NCI-H524 (cell line): ENCODE measurements around the gene OASL.
"Not testable (repeated sequence)": the region's sequence is repeated elsewhere in the genome, so short reads cannot be mapped to it uniquely, and the experiment has no call there.

Source experiments
- DNase-seq, 2 experiments: peaks; one replicate each; lab custom pipeline; 2025; lab: John Stamatoyannopoulos, UW

OASL gene

GRCh38 chr12:121059031-121059898, 20.2 kb upstream of the OASL start:
- no peak for DNase-seq

DNA sequence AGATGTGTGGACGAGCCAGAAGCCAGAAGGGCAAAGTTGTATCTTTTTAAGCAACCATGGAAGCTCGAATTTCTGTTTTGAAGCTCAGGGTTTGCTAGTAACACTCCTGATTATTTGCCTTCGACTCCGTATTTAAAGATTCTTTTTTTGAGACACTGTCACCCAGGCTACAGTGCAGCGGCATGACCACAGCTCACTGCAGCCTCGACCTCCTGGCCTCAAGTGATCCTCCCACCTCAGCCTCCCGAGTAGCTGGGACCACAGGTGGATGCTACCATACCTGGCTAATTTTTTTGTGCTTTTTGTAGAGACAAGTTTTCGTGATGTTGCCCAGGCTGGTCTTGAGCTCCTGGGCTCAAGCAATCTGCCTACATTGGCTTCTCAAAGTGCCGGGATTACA, 18.7 kb upstream of the OASL start:
- DNase-seq = no peak

GRCh38 chr12:121053706-121054105, 14.7 kb upstream of the OASL start:
- DNase-seq = no peak

GRCh38 chr12:121050725-121051124, 11.7 kb upstream of the OASL start:
- no peak for DNase-seq

DNA sequence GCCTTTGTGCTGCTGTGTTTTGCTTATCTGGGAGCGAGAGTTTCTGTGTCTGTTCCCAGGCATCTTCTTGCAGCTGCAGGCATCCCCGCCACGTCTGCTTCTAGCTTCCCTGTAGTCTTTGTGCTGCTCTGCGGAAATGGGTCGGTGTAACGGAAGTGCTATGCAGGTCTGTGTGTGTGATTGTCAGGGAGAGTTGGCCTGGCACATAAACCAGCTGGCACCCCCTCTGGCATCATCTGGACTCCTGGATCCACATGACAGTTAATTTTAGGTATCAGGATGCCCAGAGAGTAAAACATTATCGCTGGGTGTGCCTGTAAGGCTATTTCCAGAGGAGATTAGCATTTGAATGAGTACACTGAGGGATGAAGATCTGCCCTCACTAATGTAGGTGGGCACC, 9.4 kb upstream of the OASL start:
- no peak for DNase-seq

- DNase-seq = not testable (repeated sequence)
Observed at GRCh38 chr12:121047400-121047799, 8.4 kb upstream of the OASL start.

DNA sequence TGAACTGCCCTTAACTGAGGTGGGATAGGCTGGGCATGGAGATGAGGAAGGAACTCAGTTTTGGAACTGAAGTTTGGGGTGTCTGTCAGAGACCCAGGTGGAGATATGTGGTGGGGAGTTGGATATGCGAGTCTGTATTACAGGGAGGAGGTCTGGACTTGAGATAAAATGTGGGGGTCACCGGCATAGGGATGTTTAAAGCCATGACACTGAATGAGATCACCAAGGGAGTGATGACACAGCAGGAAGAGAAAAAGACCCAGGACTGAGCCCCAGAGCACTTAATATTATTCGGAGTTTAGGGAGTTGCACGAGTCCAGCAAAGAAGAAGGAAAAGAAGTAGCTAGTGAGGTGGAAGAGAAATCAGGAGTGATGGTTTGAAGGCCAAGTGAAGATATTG, 4.0 kb upstream of the OASL start:
- no peak for DNase-seq

DNA sequence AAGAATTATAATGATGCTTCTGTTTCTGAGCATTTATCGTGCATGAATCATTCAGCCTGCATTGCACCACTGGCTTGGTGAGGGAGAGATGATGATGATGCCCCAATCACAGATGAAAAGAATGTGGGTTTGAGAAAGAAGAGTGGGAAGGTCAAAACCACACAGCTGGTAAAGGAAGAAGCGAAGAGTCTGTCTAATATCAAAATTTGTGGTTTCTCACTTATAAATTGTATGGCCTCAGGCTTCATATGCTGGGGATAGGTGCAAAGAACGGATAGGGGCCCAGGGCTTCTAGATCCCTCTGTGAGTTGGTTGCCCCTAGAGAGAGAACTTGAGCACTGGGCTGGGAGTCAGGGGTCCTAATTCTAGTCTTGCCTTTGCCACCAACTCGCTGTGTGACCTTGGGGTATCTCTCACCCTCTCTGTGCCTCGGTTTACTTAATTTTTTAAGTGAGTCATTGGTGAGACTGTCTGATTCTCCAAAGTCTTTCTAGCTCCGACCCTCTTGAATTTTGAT, 2.2 kb downstream of the OASL start:
- DNase-seq = no peak

GRCh38 chr12:121034616-121035305, 4.3 kb downstream of the OASL start:
- no peak for DNase-seq

DNA sequence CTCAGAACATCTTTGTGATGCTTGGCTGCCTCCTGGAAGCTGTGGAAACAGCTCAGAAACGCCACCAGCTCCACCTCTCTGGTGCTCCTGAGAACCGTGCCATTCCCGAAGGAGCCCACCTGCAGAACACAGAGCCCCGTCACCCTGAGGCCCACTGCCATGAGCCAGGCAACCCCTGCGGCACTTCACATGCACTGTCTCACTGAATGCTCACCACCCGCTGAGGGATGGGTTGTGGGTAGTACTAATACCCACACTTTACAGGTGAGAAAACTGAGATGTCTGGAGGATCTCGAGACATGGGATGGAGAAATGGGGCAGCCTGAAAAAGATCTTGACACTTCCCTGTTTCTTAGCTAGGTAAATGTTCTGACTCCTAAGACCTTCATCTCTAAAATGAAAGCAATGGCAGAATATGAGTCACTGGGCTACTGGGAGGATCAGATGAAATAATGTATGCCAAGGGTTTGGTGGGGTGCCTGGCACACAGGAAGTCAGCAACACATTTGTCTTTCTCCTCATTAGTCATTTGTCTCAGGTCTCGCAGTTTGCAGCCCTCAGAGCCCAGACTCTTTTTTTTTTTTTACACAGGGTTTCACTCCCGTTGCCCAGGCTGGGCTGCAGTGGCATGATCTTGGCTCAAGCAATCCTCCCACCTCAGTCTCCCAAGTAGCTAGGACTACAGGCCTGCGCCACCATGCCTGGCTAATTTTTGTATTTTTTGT, 5.3 kb downstream of the OASL start:
- no peak for DNase-seq

GRCh38 chr12:121030576-121031212, 8.4 kb downstream of the OASL start:
- DNase-seq = peak in 1 of 2 experiments; percentile 40

DNA sequence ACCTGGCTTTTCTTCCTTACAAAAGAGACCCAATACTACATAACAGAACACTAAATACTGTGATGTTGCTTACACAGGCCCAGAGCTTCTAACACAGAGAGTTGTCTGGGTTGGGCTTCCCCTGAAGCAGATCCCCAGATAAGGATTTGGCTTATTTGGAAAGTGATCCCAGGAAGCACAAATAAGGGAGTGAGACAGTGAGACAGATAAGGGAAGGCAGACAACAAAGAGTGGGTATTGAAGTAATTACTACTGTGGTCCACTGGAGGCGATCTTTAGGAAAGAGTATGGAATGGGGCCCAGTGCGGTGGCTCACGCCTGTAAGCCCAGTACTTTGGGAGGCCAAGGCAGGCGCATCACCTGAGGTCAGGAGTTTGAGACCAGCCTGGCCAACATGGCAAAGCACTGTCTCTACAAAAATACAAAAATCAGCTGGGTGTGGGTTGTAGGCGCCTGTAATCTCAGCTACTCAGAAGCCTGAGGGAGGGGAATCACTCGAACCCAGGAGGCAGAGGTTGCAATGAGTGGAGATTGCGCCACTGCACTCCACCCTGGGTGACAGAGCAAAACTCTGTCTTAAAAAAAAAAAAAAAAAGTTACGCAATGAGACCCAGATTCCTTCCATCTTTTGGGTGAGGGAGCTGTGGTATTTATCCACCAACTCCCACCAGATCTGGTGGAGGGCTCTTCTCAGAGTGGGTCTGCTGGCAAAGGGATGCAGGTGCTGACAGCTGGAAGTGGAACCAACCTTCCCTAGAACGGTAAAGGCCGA, 12.6 kb downstream of the OASL start:
- no peak for DNase-seq

- DNase-seq = no peak
Observed at GRCh38 chr12:121025442-121026226, 13.4 kb downstream of the OASL start.

GRCh38 chr12:121023799-121024198, 15.2 kb downstream of the OASL start:
- peak in 1 of 2 experiments; percentile 61 for DNase-seq

- no peak for DNase-seq
Observed at GRCh38 chr12:121022713-121023112, 16.3 kb downstream of the OASL start.

DNA sequence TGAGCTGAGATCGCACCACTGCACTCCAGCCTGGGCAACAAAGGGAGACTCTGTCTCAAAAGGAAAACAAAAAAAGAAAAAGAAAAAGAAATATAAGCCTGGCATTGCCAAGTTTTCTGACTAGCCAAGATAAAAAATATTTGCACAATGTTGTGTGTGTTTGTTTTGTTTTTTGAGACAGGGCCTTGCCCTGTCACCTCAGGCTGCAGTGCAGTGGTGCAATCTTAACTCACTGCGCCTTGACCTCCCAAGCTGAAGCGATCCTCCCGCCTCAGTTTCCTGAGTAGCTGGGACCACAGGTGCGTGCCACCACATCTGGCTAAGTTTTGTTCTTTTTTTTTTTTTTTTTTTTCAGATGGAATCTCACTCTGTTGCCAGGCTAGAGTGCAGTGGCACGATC, 17.3 kb downstream of the OASL start:
- no peak for DNase-seq

- DNase-seq = no peak
Observed at GRCh38 chr12:121018860-121019617, 20.0 kb downstream of the OASL start.

DNA sequence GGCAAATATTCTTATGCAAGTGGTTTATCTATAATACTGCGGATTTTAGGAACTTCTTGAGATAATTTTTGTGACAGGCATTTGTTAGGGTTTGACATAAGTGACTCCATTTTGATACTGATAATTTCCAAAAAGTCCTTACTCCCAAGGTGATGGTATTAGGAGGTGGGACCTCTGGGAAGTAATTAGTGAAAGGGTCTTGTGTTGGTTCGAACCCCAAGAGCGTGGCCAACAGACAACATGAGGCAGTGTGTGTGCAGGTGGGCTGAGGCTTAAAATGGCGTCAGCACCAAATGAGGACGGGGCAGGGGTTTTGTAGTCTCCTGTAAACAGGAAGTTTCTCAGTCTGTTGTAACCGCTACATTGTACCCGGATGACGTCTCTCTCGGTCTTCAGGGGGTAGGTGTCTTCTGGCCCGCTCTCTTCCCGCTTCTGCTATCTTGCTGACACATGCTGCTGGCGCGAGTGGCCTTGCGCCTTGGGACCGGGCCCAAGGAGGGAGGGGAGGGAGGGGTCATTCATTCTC, 21.0 kb downstream of the OASL start:
- DNase-seq = no peak
